Fibroblast of lung (primary cell): Measurements from ENCODE around the gene PPARG.

Source experiments
- EZH2 ChIP-seq: IDR thresholded peaks from 2 replicates; pipeline ENCODE4 v1.5.1; 2012; ENCODE audit warnings: low read length, control low read depth, mild to moderate bottlenecking; ENCODE audit errors: missing control alignments
- TF ChIP-seq, protein P1 (sequence below), 2 donors: IDR thresholded peaks in 1 of 2; conservative IDR thresholded peaks in 1 of 2; 1 replicate in 1 of 2; 2 replicates in 1 of 2; pipeline ENCODE4 v1.5.1; 2011 to 2012; ENCODE audit warnings: low read length in 2 of 2, control low read depth in 1 of 2, inconsistent platforms in 1 of 2, low read depth in 1 of 2, mild to moderate bottlenecking in 1 of 2

DNA sequence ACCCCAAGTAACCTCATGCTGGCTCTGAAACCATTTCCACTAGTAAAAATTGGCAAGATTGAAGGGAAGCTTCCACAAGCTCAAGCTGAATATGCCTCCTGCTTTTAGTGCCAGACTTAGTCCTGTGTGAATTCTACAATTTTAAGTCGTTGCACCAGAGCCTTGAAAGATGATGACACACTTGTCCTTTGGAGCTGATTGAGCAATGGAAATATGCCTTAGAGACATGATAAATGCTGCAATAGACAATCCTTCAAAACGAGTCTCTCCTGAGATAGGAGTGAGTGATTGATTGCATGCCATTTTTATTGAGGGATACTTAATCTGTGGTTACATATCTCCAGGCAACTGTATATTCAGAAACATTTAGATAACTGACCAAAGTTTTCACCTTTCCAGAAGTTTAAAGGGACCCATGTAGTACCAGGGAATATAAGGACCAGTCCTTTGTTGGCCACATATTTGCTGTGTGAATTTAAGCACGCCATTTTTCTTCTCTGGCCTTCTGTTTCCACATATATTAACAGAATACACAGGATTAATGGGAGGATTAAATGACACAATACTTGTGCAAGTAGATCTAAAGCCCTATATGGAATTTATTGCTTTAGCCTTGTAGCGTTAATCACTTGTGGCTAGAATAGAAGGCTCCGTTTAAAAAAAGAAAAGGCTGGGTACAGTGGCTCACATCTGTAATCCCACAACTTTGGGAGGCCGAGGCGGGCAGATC, 65.1 kb downstream of the PPARG start:
- TF ChIP-seq, protein P1, sequence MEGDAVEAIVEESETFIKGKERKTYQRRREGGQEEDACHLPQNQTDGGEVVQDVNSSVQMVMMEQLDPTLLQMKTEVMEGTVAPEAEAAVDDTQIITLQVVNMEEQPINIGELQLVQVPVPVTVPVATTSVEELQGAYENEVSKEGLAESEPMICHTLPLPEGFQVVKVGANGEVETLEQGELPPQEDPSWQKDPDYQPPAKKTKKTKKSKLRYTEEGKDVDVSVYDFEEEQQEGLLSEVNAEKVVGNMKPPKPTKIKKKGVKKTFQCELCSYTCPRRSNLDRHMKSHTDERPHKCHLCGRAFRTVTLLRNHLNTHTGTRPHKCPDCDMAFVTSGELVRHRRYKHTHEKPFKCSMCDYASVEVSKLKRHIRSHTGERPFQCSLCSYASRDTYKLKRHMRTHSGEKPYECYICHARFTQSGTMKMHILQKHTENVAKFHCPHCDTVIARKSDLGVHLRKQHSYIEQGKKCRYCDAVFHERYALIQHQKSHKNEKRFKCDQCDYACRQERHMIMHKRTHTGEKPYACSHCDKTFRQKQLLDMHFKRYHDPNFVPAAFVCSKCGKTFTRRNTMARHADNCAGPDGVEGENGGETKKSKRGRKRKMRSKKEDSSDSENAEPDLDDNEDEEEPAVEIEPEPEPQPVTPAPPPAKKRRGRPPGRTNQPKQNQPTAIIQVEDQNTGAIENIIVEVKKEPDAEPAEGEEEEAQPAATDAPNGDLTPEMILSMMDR (conservative IDR thresholded peaks at IDR 0.05 in 1 of 2, IDR thresholded peaks at IDR 0.05 in 1 of 2; ENCODE audit: low read depth in 1 of 2, low read length in 2 of 2) = no peak
- TF ChIP-seq EZH2 = no peak
